ENCODE data around the gene TMEM198. TPM values are rescaled to one million over a fixed set of nuclear protein-coding genes. Genes with fewer than 3 reads are reported as not detected.

The TMEM198 gene
- total and polyA plus RNA-seq, 9 of the 15 experiments (the other 6 are each of a cell fraction or from before 2014, with no cell fraction given) = 0.03 to 3.8 (median 1.0) TPM

GRCh38 chr2:219509780-219510511, 33.9 kb upstream of the TMEM198 start (continued):
- TF ChIP-seq XRCC5 (IDR thresholded peaks at IDR 0.05; ENCODE audit: low read depth, low read length) (peak; percentile 44; the same call in 1 of the 2 replicates), SIX5 (IDR thresholded peaks at IDR 0.05; ENCODE audit: borderline replicate concordance in 1 of 2, insufficient read depth in 1 of 2, low read depth in 1 of 2, low read length in 2 of 2) (no peak), SMARCC2 (IDR thresholded peaks at IDR 0.05; ENCODE audit: low read depth) (peak; percentile 82), SIN3B (IDR thresholded peaks at IDR 0.05; ENCODE audit: low read depth) (no peak), PREB (CRISPR knock-in tag; IDR thresholded peaks at IDR 0.05) (no peak), ZNF644 (tag; IDR thresholded peaks at IDR 0.05; ENCODE audit: low read depth) (peak; percentile 79; the same call in 1 of the 2 replicates), CHD2 (IDR thresholded peaks at IDR 0.05; ENCODE audit: low read depth, low read length) (0 out of 2 replicates have a peak, but pooled peaks have one; percentile 34), BRF1 (IDR thresholded peaks at IDR 0.05; ENCODE audit: borderline replicate concordance, extremely low read depth, insufficient read length) (no peak), RBM15 (IDR thresholded peaks at IDR 0.05; ENCODE audit: insufficient read depth, low read length) (no peak), MLX (CRISPR knock-in tag; conservative IDR thresholded peaks at IDR 0.05) (no peak), MAFF (IDR thresholded peaks at IDR 0.05; ENCODE audit: low read length) (no peak), ZNF212 (CRISPR knock-in tag; IDR thresholded peaks at IDR 0.05) (no peak), SLC30A9 (CRISPR knock-in tag; IDR thresholded peaks at IDR 0.05) (no peak), HDGF (IDR thresholded peaks at IDR 0.05) (no peak), ZNF668 (CRISPR knock-in tag; IDR thresholded peaks at IDR 0.05) (no peak), KHSRP (IDR thresholded peaks at IDR 0.05) (peak; percentile 72), ZNF408 (CRISPR knock-in tag; IDR thresholded peaks at IDR 0.05; ENCODE audit: low read depth) (no peak), ZBTB8A (IDR thresholded peaks at IDR 0.05; ENCODE audit: partially characterized antibody) (no peak)
- TF ChIP-seq, protein P1, sequence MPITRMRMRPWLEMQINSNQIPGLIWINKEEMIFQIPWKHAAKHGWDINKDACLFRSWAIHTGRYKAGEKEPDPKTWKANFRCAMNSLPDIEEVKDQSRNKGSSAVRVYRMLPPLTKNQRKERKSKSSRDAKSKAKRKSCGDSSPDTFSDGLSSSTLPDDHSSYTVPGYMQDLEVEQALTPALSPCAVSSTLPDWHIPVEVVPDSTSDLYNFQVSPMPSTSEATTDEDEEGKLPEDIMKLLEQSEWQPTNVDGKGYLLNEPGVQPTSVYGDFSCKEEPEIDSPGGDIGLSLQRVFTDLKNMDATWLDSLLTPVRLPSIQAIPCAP (CRISPR knock-in tag; IDR thresholded peaks at IDR 0.05; ENCODE audit: borderline replicate concordance) = no peak
- TF ChIP-seq, protein P2, sequence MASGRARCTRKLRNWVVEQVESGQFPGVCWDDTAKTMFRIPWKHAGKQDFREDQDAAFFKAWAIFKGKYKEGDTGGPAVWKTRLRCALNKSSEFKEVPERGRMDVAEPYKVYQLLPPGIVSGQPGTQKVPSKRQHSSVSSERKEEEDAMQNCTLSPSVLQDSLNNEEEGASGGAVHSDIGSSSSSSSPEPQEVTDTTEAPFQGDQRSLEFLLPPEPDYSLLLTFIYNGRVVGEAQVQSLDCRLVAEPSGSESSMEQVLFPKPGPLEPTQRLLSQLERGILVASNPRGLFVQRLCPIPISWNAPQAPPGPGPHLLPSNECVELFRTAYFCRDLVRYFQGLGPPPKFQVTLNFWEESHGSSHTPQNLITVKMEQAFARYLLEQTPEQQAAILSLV (tag; IDR thresholded peaks at IDR 0.05) = no peak
- TF ChIP-seq, protein P3, sequence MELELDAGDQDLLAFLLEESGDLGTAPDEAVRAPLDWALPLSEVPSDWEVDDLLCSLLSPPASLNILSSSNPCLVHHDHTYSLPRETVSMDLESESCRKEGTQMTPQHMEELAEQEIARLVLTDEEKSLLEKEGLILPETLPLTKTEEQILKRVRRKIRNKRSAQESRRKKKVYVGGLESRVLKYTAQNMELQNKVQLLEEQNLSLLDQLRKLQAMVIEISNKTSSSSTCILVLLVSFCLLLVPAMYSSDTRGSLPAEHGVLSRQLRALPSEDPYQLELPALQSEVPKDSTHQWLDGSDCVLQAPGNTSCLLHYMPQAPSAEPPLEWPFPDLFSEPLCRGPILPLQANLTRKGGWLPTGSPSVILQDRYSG (tag; conservative IDR thresholded peaks at IDR 0.05; ENCODE audit: low read depth) = no peak

Measured in K562 (cell line).